Neural cell (in vitro differentiated cells): ENCODE measurements around the gene PLD6.

Source experiments
- CTCF ChIP-seq: fragments of 450-650 bp; IDR thresholded peaks from 2 replicates; pipeline ENCODE4 v1.5.1; 2014; ENCODE audit warnings: antibody characterized with exemption, mild to moderate bottlenecking, moderate library complexity; ENCODE audit not compliant: poor library complexity, severe bottlenecking
- EP300 ChIP-seq: fragments of 450-650 bp; conservative IDR thresholded peaks from 2 replicates; pipeline ENCODE4 v1.6.1; 2014; ENCODE audit warnings: antibody characterized with exemption, mild to moderate bottlenecking, moderate library complexity; ENCODE audit not compliant: poor library complexity, severe bottlenecking
- EZH2 ChIP-seq: fragments of 200-600, 300-800 bp; shearing (Covaris generic), sonication (generic); IDR thresholded peaks from 2 replicates; pipeline ENCODE4 v1.6.1; 2014; ENCODE audit warnings: antibody characterized with exemption, low read length, borderline replicate concordance, mild to moderate bottlenecking; ENCODE audit not compliant: insufficient read depth, poor library complexity, severe bottlenecking
- POLR2AphosphoS5 ChIP-seq: IDR thresholded peaks from 2 replicates; pipeline ENCODE4 v1.6.1; 2012
- SMC3 ChIP-seq: fragments of 450-650 bp; conservative IDR thresholded peaks from 2 replicates; pipeline ENCODE4 v1.6.1; 2014; ENCODE audit warnings: antibody characterized with exemption, mild to moderate bottlenecking, moderate library complexity; ENCODE audit not compliant: poor library complexity
- TAF1 ChIP-seq: IDR thresholded peaks from 2 replicates; pipeline ENCODE4 v1.6.1; 2012; ENCODE audit warnings: low read depth

GRCh38 chr17:17167986-17168385 is 38.1 kb downstream of the PLD6 start:
- TF ChIP-seq POLR2AphosphoS5, result no peak
- no peak for TF ChIP-seq CTCF
- TF ChIP-seq EZH2, result no peak
- TF ChIP-seq SMC3, result no peak
- TF ChIP-seq TAF1, result no peak
- no peak for TF ChIP-seq EP300
